T-helper 2 cell treated with Interferon-gamma antibody and Interleukin-4, amounts not matched to agents 100 ng/mL and 5 ng/mL, for 36 hours (primary cell): Measurements from ENCODE around the gene ADPRHL1. TPM values are rescaled to one million over a fixed set of nuclear protein-coding genes. Genes with fewer than 3 reads are reported as not detected.

Source experiments
- intact Hi-C: fragments of 100-400 bp; cut with micrococcal nuclease; formaldehyde crosslinking; loops from one replicate; pipeline ENCODE4 v1.15.1; 2023
- total RNA-seq: library from RNA; stranded (reverse); gene quantifications from 2 replicates; pipeline ENCODE4 v1.2.3, GENCODE V29; 2022

ADPRHL1 gene
- 0.98 TPM in 2 replicates for total RNA-seq

GRCh38 chr13:113452942-113453901, at the start of gene ADPRHL1:
Gene ADPRHL1, minus strand, starts transcription at chr13:113453488. Its CDS starts 51 bp downstream, at chr13:113453437.
- intact Hi-C loops, result no loop called here

DNA sequence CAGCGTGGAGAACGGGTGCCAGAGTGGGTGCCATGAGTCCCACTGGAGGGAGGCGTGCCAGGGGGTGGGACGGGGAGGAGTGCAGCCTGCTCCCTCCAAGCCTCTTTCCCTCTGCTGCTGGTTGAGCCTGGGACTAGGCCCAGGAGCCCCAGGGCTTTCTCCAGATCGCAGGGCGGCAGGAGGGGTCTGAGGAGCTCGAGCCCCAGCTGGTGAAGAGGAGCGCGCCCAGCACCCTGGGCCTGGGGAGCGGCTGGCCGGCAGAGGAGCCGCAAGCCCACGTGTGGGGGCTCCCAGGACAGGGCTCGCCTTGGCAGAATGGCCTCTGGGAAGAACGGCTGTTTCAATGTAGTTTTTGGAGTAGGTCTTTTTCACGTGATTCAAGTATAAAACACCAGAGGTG, 49.4 kb upstream of the ADPRHL1 start:
- intact Hi-C loops, result no loop called here

GRCh38 chr13:113500530-113501265, 47.4 kb upstream of the ADPRHL1 start:
- intact Hi-C loops, result no loop called here

DNA sequence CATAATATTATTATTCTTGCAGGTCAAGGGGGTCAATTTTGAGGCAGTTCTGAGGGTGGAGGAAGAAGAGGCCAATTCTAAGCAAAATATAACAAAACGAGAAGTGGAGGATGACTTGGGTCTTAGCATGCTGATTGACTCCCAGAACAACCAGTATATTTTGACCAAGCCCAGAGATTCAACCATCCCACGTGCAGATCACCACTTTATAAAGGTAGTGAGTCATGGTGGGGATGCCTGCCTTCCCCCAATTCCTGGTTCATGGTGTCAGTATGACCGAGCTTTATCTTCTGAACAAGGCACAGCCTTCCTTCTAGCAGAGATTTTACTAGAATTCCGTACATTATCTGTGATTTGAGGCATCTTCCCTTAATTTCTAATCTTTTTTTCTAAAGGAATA, 46.6 kb upstream of the ADPRHL1 start:
- intact Hi-C loops, result no loop called here

DNA sequence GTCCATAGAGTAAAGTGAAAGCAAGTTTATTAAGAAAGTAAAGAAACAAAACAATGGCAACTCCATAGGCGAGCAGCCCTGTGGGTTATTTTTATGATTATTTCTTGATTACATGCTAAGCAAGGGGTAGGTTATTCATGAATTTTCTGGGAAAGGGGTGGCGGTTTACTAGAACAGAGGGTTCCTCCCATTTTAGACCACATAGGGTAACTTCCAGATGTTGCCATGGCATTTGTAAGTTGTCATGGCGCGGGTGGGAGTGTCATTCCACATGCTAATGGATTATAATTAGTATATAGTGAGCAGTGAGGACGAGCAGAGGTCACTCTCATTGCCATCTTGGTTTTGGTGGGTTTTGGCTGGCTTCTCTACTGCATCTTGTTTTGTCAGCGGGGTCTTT, 45.6 kb upstream of the ADPRHL1 start:
- intact Hi-C loops, result no loop called here

- intact Hi-C loops, result no loop called here
These were observed 43.9 kb upstream of the ADPRHL1 start for GRCh38 chr13:113497217-113497616.

- intact Hi-C loops, result no loop called here
These were observed 42.4 kb upstream of the ADPRHL1 start for GRCh38 chr13:113495494-113496210.

GRCh38 chr13:113493315-113493951, 40.1 kb upstream of the ADPRHL1 start:
- intact Hi-C loops, result no loop called here

GRCh38 chr13:113491982-113492381, 38.7 kb upstream of the ADPRHL1 start:
- intact Hi-C loops, result loop anchor here (2.0 kb wide), 2 partner anchors 195 to 283 kb away; partner anchors contain the start of genes CUL4A, LAMP1 and PCID2

DNA sequence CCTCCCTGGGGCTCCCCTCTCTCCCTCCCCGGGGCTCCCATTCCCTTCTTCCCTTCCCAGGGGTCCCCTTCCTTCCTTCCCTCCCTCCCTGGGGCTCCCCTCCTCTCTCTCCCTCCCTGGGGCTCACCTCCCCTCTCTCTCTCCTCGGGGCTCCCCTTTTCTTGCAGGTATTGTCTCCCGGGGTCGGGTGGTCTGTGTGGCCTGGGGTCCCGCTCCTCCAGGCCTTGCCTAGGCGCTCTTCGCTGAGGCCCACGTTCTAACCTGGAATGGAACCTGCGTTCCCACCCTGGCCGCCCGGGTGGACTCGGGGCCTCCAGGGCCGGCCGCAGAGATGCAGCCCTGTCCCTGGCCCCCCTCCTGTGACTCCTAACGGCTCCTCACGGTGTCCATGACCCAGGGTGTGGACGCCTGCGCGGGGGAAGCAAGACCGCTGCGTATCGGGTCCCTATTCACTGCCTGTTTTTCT, 38.2 kb upstream of the ADPRHL1 start:
- intact Hi-C loops, result loop anchor here (2.0 kb wide), 2 partner anchors 195 to 283 kb away; partner anchors contain the start of genes CUL4A, LAMP1 and PCID2

GRCh38 chr13:113490496-113491417, 37.5 kb upstream of the ADPRHL1 start, which contains the start of gene DCUN1D2:
Gene DCUN1D2, minus strand, starts transcription at chr13:113490711. Its CDS starts 42 bp downstream, at chr13:113490669.
- intact Hi-C loops, result loop anchor here (1.0 to 2.0 kb wide), 3 partner anchors 94 to 282 kb away; partner anchors contain the start of genes CUL4A, LAMP1, PCID2 and TFDP1

DNA sequence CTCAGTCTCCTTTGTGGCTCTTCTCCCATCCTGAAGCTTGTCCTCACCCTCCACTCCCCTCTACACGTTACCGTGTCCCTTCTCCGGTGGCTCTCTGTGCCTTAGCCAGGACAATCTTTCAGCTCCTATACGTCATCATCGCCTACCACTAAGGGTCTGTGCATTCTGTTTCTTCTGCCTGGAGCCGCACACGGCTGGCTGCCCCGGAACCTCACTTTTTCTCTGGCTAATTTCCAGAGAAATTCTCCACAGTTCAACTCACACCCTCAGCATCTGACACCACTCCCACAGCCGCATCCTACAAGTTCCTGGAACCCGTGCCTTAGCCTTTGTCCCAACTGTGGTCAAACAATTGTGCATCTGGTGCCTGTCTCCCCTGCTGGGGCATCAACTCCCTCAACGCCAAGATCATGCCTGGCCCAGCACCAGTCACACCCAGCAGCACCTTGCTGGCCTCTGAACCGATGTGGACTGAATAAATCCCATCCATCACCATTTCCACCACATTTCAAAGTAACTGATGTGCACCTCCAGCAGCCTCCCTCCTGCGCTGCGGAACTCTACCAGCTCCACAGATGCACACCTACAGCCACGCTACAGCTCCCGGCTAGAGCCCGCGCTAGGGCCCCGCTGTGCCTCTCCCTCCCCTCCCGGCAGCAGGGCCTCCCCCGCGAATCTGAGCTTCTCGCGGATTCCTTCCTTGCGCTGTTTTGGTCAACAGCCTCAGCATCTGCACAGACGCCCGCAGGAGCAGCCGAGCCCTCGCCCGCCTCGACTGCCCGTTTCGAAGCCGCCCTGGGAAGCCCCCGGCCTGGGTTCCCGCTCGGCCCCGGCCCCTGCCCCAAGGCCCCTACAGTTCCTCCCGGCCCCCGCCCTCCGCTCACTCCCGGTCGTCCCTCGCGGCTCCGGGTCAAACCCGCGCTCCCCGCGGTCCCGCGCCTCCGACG, 36.5 kb upstream of the ADPRHL1 start:
- intact Hi-C loops, result loop anchor here (1.0 to 2.0 kb wide), 3 partner anchors 94 to 281 kb away; partner anchors contain the start of genes CUL4A, LAMP1, PCID2 and TFDP1

- intact Hi-C loops, result no loop called here
These were observed 35.9 kb upstream of the ADPRHL1 start for GRCh38 chr13:113489171-113489548.

DNA sequence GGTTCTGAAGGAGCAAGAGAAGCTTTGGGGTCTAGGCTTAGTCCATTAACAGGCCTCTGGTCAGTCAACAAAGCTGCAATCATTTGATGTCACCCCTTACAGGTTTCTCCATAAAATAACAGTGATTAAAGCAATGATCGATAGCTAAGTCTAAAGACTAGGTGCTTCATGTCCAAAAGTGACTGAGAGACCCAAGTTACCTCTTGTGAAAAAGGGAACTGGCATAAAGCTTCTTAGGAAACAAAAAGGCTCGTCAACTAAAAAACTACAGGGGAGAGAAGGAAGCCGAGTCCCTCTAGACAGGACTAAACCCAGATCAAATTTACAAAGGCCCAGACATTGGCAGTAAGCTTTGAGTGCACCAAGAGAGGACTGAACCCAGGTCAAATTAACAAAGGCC, 35.0 kb upstream of the ADPRHL1 start:
- intact Hi-C loops, result no loop called here

DNA sequence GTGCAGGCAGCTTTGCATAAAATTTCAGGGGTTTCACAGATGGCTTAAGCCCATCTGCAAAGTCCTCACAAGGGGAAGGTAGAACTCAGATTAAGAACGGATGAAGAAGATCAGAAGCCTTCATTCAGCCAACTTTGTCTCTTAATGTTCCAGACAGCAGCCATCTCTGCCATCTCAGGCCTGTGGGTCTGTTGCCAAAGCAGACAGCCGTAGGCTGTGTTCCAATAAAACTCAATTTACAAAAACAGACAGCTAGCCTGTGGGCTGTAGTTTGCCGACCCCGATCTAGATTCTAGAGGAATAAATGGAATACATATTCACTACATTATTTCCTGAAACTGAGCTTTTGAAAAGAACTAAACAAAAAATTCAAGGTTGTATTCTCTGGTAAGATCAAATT, 33.4 kb upstream of the ADPRHL1 start:
- intact Hi-C loops, result no loop called here

DNA sequence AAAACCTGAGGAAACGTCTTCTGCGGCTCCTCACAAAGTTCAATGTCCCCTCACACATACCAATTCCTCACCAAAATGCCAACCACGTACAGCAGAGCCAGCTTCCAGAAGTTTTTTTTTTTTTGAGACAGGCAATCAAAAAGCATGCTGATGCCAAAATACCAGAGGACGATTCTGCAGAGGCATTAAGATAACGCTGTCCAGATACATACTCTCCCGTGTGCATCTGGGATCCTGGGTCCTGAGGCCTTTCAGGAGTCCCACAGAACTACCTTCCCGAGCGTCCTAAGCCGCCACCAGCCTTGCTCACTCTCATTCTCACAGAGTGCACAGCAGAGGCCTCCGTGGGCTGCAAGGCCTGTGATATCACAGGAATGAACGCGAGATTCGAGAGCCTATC, 32.3 kb upstream of the ADPRHL1 start:
- intact Hi-C loops, result no loop called here

DNA sequence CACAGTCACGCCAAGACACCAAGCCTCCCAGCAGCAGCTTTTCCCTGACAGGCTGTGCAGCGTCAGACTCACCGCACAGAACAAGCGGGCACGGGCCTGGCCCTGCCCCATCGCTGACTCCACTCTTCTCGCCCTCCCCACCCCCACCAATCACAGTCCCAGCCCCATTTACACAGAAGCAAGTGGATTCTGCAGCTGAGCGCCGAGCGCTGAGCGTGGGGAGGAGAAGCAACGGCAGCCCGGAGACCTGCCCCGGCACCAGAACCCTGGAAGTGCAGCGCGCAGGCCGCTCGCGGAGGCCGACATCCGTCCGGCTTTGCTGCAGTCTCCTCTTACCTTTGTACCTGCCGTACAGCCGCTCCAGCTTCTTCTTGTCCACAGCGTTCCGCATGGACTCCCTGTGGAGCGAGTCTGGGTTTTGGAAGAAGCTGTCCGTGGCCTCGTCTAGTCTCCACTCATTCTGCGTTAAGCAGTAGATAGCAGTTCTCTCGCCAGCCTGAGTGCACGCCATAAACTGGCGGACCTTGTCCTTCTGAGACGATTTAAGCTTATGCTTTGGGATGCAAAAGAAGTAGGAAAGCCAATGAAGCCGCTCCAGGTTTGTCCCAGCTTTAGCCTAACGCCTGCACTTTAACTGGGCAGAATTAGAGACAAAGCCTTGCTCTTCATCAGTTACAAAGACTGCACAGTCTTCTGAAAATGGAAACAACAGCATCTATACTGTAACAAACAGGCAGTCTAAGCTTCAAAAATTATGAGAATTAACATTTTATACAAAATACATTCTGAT, 30.4 kb upstream of the ADPRHL1 start:
- intact Hi-C loops, result no loop called here
